ENCODE data around the gene CDC42SE2. TPM values are rescaled to one million over a fixed set of nuclear protein-coding genes. Genes with fewer than 3 reads are reported as not detected.

Gene CDC42SE2
- total and polyA plus RNA-seq, 2 of the 4 experiments (the other 2 are of a cell fraction): 12.5 to 19.4 TPM

GRCh38 chr5:131431794-131432193, 167.9 kb downstream of the CDC42SE2 start:
- Histone ChIP-seq H2AK9ac (replicated peaks; ENCODE audit: low read depth, low read length, poor library complexity) (no peak overlapping the region), H3K27ac (ENCODE audit: insufficient read depth, low read length) (no peak overlapping the region), H3K9me1 (ENCODE audit: insufficient read depth, low read length) (0 out of 2 replicates have a peak, but pooled peaks cover 3% of the 10 kb centered on the region), H3K14ac (replicated peaks; ENCODE audit: low read depth, low read length) (no peak overlapping the region), H2BK20ac (ENCODE audit: low read depth, low read length) (no peak overlapping the region), H4K8ac (ENCODE audit: low read depth in 2 of 2, low read length in 2 of 2) (no peak overlapping the region), H3K18ac (ENCODE audit: low read depth, low read length) (no peak overlapping the region), H3K79me1 (ENCODE audit: low read depth in 1 of 2, low read length in 2 of 2) (peaks cover 3 to 9% of the 10 kb centered on the region in 2 experiments; a peak in 2 of 4 replicates), H3K4ac (ENCODE audit: low read depth, low read length) (no peak overlapping the region), H3K4me3 (ENCODE audit: insufficient read depth, low read depth, low read length) (no peak overlapping the region), H2BK15ac (ENCODE audit: low read depth, low read length) (no peak overlapping the region), H3K56ac (ENCODE audit: extremely low read depth, insufficient read depth, low read length) (no peak overlapping the region), H4K20me1 (ENCODE audit: insufficient read depth, low read length) (no peaks in the 10 kb centered on the region), H4K5ac (ENCODE audit: low read depth, low read length) (no peak overlapping the region), H2BK120ac (ENCODE audit: low read depth, low read length) (no peak overlapping the region), H4K91ac (ENCODE audit: insufficient read depth, low read depth, low read length) (no peak overlapping the region), H2AFZ (replicated peaks; ENCODE audit: low read length, poor library complexity) (no peak overlapping the region), H2AK5ac (ENCODE audit: low read depth, low read length) (no peak overlapping the region), H2BK5ac (ENCODE audit: low read depth, low read length, poor library complexity, severe bottlenecking) (no peak overlapping the region), H3K27me3 (ENCODE audit: control insufficient read depth, insufficient read depth, low read length) (no peaks in the 10 kb centered on the region), H3K36me3 (ENCODE audit: control insufficient read depth, insufficient read depth, low read length) (peaks cover 27% of the 10 kb centered on the region), H3K23ac (ENCODE audit: low read depth, low read length) (no peak overlapping the region), H3K4me1 (ENCODE audit: control insufficient read depth, insufficient read depth, low read length) (no peaks in the 10 kb centered on the region), H3K9ac (ENCODE audit: low read depth, low read length) (no peak overlapping the region), H3K4me2 (ENCODE audit: low read depth, low read length) (no peak overlapping the region), H3K9me3 (ENCODE audit: control insufficient read depth, insufficient read depth, low read length) (no peaks in the 10 kb centered on the region)
- DNase-seq (no peak), ATAC-seq (ENCODE audit: low read depth) (no peak)
- ChIA-PET CTCF (no interaction called here), POLR2A (ENCODE audit: unreplicated experiment) (no interaction called here)
- intact Hi-C loops (cut with micrococcal nuclease): loop anchor here (10.0 kb wide), 2 partner anchors 213 to 363 kb away; partner anchors contain the start of gene FNIP1
- no TSS peak for BruUV-seq (replicated peaks)
- WGBS, 2 experiments (ENCODE audit: extremely low coverage in 2 of 2, insufficient read length in 1 of 2): no CpG with 5 or more reads among the region's 2 CpGs
- dilution Hi-C loops (cut with HindIII; ENCODE audit: low sequenced_read_pairs, unreplicated experiment): no loop called here
- TF ChIP-seq USF2 (IDR thresholded peaks at IDR 0.05; ENCODE audit: low read depth, low read length): no peak
- TF ChIP-seq FOS (IDR thresholded peaks at IDR 0.05; ENCODE audit: low read depth, low read length): no peak
- no peak for TF ChIP-seq MAFK (IDR thresholded peaks at IDR 0.05; ENCODE audit: low read depth, low read length)
- TF ChIP-seq MXI1 (IDR thresholded peaks at IDR 0.05; ENCODE audit: borderline replicate concordance, low read depth, low read length): no peak
- no peak for TF ChIP-seq MAZ (IDR thresholded peaks at IDR 0.05; ENCODE audit: borderline replicate concordance, low read depth, low read length)
- TF ChIP-seq CEBPB (IDR thresholded peaks at IDR 0.05; ENCODE audit: low read depth, low read length): no peak
- no peak for TF ChIP-seq CTCF (conservative IDR thresholded peaks at IDR 0.05; ENCODE audit: low read depth, low read length)
- no peak for TF ChIP-seq CHD1 (IDR thresholded peaks at IDR 0.05; ENCODE audit: low read depth, low read length)
- TF ChIP-seq RCOR1 (IDR thresholded peaks at IDR 0.05; ENCODE audit: insufficient replicate concordance, low read length): no peak
- in situ Hi-C loops (cut with MboI; ENCODE audit: low sequenced_read_pairs): no loop called here
